Umbilical cord (tissue), 2 donors: ENCODE data around the gene NEURL3. TPM values are rescaled to one million over a fixed set of nuclear protein-coding genes. Genes with fewer than 3 reads are reported as not detected.
A peak's percentile ranks its signal among the peaks of the same experiment; 100 is the strongest.

Experiments used
- DNase-seq: peaks from one replicate; pipeline ENCODE4 v3.0.0-alpha.2; 2015; ENCODE audit warnings: low spot score
- total RNA-seq: library from RNA; depleted of rRNA; stranded (reverse); fragments of >200 nt; gene quantifications from one replicate; pipeline ENCODE4 v1.2.3, GENCODE V29; 2014; ENCODE audit warnings: low replicate concordance; ENCODE audit not compliant: insufficient read depth

NEURL3 gene
- total RNA-seq, 1 donor from 2014 or later = not detected

DNA sequence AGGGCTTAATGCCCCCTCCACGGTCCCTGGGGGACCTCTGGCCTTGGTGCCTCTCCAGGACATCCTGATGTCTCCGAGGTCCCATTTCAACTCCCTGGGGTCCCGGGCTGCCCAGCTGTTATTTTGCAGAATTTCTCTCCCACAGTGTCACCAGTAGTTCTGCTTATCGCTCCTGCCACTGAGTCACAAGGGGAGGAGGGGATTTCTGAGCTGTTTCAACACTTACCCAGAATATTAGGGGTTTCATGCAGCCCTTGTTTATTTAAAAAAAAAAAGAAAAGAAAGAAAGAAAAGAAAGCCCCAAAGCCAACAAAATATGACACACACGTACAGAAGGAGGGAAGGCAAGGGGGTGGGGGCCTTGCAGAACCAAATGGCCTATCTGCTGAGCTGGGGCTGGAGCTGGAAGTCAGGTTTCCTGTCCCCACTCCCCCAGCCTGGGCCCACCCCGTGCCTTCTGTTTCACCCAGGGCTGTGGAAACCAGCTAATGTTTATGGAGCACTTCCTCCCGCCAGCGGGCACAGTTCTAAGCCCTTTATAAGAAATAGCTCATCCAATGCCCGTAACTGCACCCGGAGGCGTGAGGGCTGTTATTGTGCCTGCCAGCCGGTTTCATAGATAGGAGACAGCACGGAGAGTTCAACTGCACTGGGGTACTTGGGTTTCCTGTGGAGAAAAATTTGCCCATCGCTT lies 23.0 kb upstream of the NEURL3 start:
- peak; percentile 72 for DNase-seq

DNA sequence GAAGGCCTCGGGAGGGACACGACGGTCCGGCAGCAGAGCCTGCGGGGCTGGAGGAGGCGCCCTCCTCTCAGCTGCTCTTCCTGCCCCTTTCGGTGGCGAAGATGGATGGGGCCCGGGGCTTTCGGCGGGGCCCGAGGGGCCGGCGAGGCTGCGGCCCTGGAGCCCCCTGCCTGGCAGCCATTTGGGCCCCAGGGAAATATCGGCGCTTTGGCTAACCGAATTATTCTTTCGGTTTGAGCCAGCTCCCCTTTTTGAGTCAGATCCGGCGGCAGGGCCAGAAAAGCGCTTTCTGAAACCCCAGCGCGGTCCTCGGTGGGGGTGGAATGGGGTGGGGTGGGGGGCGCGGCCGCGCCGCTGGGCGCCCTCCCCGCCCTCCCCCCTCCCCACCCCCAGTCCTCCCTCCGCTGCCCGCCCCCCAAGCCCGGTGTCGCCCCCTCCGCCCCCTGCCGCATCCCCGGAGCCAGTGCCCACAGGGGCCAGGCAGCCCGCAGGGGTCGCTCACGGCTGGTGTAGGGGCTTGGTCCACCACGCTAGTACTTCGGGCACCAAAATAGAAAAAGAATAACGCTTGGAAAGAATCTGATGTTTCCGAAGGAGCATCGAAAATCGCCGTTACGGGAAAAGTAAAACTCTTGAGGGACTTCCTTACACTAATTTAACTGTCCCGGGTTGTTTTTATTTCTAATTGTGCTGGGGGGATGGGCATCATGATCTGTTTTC lies 22.3 kb upstream of the NEURL3 start:
- peak; percentile 55 for DNase-seq

DNA sequence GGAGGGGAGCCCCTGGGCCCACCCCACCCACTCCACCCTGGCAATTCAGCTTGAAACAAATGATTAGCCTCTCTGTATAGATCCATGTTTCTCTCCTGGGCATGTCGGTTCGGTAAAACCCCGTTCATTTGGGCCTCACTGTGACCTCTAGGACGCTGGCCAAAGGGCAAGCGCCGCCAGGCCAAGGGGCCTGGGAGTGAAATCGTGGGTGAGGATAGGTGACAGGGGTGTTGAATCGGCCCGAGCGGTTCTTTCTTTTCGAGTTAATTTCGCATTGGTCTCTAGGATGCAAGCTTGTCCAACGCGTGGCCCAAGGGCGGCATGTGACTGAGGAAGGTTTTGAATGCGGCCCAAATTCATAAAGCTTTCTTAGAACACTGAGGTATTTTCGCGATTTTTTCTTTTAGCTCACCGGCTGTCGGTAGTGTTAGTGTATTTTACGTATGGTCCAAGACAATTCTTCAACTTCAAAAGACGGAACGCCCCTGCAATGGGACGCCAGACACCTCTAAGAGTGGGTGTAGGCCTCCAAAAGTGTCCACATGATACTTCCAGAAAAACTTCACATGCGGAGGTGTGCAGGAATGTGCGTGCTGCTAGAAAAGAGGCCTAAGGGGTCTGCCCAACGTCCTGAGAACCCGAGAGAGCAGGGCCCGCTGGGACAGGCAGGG lies 21.6 kb upstream of the NEURL3 start:
- no peak for DNase-seq

DNA sequence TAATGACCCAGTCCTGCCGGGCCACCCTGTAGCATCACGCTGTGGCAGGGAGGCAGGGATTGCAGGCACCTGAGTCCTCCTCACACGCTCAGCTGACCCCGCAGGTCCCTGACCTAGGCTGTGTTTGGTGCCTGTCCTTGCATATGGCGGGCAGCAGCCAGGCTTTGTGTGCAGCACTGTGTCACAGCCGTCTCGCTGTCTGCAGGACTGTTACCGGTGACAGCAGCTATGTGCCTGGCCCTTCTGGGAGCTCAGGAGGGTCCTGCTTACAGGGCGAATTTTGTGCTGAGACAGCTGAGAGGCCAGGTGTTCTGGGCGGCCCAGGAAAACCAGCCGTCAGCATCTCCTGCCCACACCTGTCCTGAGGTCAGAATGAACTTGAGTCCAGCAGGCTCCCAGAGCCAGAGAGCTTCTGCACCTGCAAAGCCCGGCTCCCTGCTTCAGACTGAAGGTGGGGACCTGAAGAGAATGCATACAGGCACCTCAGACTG lies 21.0 kb upstream of the NEURL3 start:
- DNase-seq = no peak

DNA sequence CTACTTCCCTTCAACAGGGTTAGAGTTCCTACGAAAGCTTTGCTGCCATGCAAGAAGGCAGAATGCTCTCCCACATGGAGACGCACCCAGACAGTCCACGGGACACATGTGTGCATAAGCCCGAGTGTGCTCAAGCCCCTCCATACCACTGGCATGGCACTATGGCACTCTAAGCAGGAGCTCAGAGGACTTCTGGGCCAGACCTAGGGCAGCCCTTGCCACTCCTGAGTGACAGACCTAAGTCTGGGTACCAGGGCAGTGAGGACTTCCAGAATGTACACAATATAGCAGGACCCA lies 20.0 kb upstream of the NEURL3 start:
- no peak for DNase-seq

DNA sequence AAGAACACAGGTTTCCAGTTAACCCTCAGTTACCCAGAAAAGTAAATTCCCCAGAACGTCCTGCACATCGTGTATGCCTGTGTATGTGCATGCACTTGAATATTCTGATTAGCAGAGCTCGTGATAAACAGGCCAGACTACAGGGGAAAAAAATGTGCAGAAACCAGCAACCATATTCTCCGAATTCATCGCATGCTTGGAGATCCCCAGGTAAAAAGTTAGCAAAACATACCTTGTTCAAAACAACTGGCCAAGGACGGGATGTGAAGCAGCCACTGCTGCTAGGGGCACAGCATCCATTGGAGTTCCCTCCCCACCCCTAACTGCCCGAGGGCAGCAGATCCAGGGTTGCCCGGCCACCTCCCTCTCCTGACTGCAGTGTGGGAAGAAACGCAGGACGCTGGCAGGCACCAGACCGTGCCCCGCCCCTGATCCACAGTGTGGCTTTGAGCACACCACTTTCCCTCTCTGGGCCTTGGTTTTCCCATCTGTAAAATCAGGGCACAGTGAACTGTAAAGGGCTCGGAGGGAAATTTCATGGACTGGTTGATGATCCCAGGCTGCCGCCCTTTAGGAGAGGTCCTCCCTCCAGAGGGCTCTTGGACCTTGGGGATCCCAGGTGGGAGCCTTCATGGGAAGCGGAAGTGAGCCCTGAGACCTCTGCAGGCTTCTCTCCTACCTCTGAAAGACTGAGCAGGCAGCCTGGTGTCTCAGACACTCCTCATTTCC lies 19.5 kb upstream of the NEURL3 start:
- DNase-seq = no peak

DNA sequence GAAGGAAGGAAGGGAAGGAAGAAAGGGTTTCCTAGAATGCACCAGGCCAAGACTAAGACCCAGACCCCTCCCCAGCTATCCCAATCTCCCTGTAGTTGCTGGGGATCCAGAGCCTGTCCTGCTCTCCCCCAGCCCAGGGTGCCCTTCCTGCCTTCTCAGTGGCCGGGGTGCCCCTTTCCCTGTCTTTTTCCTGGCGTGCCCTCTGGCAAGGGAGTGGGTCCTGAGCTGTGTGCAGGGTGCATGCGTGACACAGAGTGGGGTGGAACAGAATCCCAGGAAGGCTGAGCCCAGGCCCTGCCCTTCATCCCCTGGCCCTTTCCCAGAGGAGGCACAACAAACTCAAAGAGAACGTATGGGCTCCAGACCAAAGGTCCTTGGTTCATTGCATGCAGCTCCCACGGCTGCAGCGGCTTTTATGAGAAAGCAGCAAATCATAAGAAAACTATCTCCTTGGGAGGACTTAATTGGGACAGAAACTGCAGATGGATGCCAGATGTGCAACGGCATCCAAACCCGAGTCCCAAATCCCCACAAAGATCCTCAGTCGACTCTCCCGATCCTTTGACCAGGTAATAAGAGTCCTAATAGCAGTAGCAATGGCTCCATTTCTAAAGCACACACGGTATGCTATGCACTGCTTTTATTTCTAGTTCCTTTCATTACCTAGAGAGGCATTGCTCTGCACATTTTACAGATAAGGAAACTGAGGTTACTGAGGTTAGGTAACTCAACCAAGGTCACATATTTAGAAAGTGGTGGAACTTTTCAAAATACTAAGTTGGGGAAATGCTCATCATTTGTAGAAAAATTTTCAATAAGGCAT lies 18.7 kb upstream of the NEURL3 start:
- peak; percentile 73 for DNase-seq

DNA sequence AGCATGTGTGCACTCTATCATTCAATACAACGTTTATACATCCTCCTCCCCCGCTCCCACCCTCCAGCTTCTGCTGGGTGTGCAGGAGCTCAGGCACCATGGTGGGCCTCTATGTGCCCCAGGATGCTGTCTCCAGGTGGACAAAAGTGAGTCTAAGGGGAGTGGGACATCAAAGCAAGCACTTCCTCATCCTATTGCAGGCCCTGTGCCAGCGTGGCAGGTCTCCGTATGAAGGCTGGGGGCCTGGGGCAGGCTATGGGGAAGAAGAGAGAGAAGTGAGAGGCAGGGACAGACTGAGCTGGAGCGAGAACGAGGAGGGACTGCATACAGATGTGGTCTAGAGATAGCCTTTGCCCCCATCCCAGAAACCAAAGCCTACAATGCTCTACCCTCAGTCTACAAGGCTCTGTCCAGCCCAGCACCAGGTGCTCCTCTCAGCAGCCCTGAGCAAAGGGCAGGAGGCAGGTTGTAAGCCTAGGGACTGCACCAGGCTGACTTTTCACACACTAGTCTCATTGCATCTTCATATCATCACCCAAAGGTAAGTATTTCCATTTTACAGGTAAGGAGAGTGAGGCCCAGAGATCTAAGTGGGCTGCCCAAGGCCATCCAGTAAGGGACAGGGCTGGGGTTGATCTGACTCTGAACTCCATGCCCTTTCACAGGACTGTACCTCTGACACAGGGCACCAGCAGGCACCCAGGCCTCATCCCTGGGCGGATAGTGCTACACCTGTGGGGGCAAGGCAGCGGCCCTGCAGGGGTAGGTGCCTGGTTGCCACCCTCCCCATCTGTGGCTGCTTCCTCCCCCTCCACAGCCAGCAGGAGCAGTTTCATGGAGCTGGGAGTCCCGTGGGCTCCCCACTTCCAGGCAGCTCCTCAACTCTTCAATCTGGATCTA lies 17.4 kb upstream of the NEURL3 start:
- DNase-seq = no peak

DNA sequence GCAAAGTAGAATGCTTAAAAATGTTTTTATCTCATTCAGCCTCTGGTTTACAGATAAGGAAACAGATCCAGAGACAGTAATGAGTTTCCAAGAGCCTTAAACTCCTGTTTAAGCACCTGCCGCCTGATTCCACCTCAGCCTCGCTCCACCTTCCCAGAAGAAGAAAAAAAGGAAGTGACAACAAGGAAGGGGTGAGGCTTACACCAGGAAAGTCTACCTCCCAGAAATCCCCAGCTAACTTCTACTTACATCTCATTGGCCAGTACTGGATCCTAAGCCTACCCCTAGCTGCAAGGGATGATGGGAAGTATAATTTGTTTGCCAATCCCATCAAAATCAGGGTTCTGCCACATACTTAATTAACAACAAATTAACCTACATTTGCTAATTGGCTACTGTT lies 16.1 kb upstream of the NEURL3 start:
- no peak for DNase-seq

DNA sequence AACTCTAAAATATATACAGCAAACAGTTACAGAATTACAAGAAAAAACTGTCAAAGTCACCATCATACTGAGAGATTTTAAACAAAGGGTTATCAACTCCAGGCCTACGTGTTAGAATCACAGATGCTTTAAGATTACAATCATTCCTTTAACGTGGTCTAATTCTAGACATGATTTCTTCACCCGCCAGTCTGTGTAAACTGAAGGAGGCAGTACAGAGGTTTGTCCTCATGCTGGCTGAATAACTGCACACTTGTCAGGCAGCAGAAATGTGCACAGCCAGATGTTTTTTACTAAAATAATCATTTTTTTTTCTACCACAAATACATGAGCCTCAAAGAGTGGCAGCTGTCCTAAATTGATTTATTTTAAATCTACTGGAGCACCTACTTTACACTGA lies 15.5 kb upstream of the NEURL3 start:
- no peak for DNase-seq

DNA sequence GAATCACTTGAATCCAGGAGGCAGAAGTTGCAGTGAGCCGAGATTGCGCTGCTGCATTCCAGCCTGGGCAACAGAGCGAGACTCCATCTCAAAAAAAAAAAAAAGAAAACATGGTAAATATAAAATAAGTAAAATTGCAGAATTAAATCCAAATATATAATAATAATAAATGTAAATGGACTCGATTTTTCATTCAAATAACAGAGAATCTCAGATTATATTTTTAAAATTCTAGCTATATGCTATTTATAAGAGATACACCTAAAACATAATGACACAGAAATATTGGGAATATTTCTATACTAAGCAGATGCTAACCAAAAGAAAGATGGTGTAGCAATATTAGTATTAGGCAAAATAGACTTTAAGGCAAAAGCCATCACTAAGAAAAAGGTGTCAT lies 15.1 kb upstream of the NEURL3 start:
- no peak for DNase-seq

DNA sequence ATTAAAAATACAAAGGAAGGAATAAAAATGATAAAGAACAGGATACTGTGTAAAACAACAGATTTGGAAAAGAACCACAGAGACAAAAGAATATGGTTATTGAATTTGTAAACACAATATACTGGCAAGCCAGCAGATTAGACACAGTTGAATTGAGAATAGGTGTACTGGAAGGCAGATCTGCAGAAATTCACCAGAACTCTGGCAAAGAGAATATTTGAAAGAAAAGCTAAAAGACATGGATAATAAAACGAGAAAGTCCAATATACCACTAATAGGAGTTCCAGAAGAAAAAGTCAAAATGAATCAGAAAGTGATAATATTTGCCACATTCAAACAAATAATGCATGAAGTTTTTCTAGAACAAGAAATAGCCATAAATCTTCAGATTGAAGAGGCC lies 11.9 kb upstream of the NEURL3 start:
- no peak for DNase-seq

DNA sequence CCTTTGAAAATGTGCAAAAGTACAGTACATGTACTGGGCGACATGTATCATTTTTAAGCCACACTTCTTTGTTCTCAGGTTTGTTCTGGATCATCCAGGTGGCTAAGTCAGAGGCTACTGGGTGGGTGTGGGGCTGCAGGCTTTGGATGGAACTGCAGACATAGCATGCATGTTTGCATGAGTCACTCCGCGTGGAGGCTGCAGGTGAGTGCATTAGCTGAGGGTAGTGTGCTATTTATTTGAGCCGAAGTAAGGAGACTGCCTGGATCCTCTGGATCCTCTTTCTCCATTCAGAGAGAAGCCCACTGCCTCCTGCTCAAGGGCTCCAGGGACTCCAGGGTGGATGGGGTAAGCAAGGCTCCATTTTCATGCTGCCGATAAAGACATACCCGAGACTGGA lies 9.4 kb upstream of the NEURL3 start:
- no peak for DNase-seq

DNA sequence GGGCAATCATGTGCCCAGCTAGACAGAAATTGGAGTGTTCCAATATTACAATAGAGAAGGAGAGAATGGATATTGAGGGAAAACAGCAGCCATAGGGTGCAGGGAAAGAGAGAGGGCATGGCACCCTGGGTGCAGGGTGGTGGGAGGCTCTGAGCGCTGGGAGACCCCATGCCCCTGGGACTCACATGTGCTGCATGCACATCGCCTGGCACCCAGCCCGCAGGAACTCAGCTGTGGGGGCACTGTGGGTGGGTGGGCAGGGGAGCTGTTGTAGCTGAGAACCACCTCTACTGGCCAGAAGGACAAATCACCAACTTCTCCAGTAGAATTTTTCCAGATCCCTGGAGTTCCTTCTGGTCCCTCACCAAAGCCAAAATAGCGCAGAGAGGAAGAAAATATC lies 7.2 kb upstream of the NEURL3 start:
- DNase-seq = no peak

DNA sequence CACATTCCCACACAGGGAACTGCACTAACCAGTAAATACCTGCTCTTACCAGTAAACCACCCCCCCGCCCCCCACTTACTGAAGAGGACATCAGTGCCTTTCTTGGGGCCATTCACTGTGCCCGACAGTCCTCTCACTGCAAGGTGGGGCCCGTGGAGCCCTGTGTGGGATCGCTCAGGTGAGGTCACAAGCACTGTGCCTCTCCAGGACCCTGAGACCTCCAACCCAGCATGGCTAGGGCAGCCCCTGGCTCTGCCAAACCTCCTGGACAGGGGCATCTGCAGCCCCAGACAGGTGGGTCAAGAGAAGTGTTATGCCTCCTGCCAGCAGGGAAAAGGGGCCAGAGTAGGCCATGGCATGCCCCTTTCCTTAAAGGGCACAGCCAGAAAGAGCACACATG lies 6.7 kb upstream of the NEURL3 start:
- no peak for DNase-seq

DNA sequence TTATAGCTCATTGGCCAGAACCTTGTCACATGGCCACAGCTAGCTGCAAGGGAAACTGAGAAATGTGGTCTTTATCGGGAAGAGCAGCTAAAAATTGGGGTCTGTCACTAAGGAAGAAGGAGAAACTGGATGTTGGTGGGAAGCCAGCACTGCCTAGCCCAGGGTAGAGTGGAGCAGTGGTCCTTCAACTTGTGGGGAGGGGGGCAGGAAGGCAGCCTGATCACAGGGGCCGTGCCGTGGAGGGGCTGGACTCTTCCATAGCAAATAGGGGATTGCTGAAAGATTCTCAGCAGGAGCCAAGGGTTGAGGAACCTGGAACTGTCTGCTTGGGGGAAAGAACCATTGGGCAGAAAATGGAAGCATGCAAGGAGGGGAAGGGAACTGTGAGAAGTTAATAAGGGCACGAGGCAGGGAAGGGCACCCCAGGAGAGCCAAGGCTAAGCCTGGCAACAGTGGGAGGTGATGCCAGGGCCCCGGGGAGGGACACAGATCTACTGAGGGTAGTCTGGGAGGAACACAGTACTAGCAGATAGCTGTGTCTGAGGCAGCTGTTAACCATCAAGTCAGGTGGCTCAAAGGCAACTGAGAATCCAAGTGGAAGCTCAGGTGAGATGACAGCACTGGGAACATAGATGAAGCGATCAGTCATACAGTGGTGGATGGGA lies 5.9 kb upstream of the NEURL3 start:
- DNase-seq = no peak

DNA sequence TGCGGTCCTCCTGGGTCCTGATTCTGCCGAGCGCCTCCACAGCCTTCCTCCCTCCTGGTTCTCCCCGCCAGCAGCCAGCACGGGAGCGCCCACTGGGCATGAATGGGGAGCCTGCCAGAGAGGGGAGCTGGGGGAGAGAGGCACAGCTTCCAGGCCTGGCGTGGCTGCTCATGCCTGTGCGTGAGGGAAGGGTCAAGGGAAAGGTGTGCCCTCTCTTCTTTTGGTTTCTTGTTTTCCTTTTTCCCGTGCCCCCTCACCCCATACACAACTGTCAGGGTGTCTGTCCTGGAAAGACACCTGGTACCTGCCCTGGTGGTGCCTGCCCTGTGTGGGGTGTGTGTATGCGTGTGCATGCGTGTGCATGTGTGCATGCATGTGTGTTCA lies 4.7 kb upstream of the NEURL3 start:
- no peak for DNase-seq

DNA sequence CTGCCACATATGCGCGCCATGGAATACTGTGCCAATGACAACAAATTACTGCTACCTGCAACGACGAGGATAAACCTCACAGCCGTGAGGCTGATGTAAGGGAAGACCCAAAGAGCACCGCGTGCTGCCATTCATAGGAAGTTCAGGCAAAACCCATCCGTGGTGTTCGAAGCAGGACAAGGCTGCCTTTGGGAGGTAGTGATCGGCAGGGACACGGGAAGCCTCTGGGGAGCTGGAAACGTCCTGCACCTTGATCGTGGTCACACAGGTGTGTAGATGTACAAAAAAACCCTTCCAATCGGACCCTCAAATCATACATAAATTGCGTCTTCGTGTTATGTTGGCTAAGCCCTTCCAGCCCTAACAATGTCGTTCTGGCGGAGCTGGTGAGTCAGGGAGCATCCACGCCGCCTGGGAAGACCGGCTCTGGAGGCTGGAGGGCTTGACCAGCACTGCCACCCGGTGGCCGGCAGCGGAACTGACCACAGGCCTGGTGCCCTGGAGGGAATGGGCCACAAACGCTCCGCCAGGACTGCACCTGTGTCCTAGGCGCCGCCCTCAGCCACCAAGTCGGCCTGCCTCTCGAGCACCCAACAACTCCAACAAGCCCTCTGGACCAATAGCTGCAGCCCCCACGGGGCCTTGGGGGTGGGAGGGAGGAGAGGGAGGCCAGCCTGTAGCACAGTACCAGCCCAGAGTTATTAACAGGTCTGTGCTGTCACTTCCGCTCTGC lies 4.1 kb upstream of the NEURL3 start:
- peak; percentile 84 for DNase-seq

DNA sequence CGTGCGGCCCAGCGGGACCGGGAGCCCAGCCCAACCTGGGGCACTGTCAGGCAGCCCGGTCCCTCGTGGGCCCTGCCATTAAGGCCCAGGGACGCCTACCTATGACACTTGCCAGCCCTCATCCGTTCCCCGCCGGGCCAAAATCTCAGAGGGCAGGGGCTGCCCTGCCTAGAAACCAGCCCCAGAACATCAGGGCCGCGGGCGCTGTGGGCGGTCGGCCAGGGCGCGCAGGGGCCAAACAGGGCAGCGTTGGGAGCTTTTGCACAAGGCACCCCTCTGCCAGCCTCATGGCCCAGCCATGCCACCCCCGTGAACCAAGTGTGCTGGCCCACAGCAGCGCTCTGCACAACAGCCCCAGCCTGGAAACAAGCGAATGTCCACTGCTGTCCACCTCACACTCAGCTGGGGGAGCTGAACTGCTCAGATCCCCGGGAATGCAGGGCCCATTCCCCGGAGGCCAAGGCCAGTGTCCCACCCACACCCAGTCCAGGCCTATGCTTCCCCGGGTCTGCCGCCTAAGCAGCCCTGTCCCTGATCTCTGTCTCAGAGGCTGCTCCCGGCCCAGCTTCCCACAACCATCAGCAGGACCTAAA lies 3.5 kb upstream of the NEURL3 start:
- DNase-seq = no peak
